GM21528 (cell line): Measurements from ENCODE around the gene COL20A1.

Experiments
- ATAC-seq: cut with Tn5 transposase; IDR thresholded peaks from one replicate; pipeline ENCODE4 v1.9.1; 2021; ENCODE audit warnings: mild to moderate bottlenecking, moderate library complexity; ENCODE audit not compliant: unreplicated experiment, low FRiP score

COL20A1 gene

DNA sequence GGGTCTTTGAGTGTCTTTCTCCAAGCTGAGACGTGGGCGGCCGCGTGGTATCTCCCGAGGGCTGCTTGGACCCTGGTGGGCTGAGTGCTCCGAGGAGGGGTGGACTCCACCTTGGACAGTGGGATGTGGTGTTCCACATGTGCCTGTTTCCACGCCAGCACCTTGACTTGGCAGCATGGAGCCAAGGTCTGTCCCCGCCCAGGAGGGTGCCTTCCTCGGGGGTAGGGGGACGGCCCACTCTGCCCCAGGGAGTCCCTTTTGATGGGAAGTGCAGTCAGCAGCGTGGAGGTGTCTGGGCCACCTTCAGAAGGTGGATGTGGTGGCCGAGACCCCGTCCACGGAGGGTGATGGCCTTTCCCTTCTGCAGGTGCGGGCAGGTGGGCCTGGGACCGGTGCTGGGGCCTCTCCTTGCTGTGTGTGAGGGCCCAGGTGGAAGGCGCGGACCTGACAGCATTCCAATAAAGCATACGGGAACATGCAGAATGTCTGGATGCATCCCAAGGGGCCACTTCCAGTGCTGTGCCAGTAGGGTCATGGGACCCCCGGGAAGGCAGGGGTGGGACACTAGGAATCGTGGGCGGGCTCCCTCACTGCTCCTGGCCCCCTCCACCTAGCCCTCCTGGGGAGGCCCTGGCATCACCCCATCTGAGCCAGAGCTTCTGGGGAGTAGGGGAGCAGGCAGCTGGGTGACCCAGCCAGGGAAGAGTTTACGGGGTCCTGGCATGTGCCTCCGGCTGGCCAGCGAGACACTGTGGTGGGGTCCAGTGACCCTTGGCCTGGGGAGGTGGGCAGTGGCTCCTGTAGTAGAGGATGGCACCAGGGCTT lies 3.5 kb upstream of the COL20A1 start:
- ATAC-seq: no peak

DNA sequence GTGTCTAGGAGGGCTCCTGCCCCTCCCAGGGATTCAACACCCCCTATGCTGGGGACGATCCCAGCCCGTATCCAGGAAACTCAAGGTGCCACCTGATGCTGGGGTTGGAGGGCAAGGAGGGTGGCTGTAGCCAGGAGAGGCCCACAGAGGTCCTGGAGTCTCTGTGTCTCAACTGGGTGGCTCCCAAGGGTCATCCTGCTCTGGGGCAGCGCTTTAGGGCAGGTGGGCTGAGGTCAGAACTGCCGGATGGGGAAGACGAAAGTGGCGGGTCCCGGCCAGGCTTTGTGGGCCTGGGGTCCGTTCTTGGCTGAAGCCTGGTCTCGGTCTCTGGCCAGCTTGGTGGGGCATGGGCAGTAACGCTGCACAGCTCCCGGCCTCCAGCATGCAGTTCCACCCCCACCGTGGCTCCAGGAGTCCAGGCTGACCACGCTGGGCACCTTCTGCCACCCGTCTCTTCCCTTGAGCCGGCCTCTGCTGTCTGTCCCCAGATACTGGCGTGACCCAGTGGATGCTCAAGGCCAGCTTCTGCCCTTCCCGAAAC lies 2.8 kb upstream of the COL20A1 start:
- ATAC-seq: no peak

DNA sequence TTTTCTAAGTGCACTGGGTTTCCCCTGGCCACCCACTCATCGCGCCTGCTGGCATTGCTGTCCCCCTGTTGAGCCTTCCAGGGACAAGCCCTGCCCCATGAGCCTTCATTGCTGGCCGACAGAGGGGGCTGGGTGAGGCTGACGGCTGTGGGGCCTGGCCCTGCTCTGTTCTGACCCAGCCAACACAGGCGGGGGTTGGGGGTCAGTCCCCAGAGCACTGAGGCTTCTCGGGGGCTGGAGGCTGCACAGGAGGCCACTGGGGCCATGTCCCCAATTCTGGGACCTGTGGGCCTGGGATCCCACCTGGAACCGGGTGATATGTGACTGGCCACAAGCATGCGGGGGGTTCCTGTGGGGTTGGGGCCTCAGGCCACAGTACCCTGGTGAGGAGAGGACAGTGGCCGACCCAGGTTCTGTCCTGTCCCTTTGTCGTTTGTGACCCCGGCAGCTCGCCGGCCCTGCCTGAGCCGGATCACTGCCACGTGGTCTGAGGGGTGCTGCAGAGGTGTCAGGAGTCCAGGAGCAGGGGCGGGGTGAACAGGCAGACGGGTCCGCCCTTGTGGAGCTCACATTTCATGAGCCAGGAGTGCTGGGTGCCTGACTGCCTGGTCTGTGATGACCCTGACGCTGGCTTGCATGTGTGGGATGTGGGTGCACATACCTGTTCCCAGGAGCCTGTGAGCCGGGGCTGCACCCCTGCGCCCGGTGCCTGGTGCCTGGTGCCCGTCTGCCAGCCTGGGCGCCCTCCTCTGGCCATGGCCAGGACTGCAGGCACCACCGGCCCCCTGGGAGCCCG lies 2.1 kb upstream of the COL20A1 start:
- no peak for ATAC-seq

DNA sequence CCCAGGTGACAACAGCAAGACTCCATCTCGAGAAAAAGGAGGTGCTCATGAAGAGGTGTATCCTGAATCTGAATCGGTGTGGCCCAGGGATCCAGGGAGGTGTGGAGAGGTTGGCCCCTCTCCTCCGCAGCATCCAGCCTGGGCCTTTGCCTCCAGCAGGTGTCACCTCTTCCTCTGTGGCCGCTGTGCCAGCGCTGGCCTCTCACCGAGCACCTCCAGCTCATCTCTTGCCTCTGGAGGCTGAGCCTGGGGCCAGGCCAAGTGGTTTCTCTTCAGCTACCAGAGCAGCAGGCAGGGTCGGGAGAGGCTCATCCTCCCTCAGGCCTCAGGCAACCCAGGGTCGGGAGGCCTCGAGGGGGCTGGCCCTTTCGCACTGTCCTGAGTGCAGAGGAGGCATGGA lies 1.2 kb upstream of the COL20A1 start:
- ATAC-seq: no peak

DNA sequence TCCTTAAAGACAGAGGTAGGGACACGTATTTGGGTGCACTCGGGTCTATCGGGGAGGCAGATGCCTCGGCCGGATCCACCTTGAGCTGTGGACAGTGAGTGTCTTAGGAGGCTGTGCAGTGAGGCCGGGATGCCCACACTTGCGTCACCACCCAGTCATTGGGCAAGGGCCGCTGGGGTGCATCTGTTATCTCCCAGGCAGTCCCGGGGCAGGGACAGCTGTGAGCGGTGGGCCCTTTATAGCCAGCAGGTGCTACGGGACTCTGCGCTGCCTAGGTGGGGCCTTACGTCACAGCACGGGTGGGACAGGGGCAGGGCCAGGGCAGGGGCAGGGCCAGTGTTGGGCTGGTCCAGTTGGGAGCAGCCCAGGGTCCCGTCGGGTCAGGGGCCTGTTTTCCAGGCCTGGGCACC lies 689 bp upstream of the COL20A1 start:
- no peak for ATAC-seq

DNA sequence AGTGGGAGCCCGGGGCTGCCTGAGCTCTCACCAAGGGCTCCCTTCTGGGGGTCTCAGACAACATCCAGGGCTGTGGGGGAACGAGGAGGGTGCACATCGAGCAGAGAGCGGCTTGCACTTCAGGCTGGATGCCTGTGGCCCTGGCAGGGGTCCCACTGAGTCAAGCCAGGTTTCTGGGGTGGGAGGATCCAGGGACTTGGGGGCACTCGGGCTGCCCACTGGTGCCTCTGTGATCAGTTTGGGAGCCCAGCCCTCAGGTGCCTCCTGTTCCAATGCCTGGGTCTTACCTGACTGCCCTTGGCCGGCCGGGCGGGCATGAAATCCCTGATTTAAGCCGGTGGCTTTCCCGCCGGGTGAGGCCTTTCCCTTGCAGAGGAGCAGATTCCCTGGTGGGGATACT lies 470 bp downstream of the COL20A1 start:
- no peak for ATAC-seq

DNA sequence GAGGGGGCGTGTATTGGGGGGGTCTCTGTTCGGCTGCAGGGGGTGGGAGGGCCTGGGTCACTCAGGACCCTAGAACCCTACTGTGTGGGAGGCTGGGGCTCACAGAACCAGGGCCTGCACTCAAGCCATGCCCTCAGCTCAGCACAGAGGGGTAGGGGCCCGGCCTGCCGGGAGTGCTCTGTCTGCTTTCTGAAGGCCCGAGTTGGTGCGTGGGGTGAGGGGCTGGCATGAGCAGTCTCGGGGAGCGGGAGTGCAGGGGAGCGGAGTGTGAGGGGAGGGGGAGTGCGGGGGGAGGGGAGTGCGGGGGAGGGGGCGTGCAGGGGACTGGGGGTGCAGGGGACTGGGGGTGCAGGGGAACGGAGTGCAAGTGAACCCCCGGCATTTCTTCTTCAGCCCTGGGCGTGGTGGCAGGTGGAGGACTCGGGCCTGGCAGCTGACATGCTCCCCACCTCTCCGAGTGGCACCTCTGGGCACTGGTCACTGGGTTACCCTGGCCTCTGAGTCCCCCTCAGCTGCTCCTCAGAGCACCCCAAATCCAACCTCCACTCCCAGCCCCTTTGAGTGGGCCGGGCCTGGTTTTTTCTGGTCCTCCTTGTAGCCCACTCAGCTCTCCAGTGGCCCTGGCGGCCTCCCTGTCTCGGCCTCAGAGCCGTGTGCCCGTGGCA lies 1.0 kb downstream of the COL20A1 start:
- no peak for ATAC-seq

DNA sequence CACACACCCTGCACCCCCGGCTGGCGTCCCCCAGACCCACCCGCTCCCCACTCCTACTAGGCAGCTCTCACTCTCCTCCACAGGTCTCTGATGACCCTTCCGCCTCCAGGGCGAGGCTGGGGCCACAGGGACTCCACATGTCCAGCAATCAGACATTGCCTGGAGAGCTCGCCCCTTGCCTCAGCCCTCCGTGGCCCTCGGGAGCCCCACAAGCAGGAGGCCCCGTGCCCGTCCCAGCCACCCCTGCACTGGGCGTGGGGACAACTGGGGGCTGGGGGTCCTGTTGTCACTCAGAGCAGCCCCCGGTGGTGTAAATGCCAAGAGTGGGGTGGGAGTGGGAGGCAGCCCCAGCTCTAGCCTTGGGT lies 1.5 kb downstream of the COL20A1 start:
- ATAC-seq: no peak

DNA sequence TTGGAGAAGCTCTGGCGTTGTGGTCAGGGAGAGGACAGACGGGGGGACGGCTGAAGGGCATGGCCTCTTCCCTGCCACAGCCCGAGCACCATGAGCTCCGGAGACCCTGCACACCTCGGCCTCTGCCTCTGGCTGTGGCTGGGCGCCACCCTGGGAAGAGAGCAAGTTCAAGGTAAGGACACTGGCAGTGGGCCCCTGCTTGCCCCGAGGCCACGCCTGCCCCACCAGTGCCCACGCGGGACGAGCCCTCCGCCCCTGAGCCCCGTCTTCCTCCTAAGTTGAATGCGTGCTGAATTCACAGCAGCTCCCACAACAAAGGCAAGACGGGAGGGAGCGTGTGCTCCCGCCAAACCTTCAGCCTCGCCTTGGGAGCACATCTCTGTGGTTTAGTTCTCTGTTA lies 2.0 kb downstream of the COL20A1 start:
- ATAC-seq: no peak

DNA sequence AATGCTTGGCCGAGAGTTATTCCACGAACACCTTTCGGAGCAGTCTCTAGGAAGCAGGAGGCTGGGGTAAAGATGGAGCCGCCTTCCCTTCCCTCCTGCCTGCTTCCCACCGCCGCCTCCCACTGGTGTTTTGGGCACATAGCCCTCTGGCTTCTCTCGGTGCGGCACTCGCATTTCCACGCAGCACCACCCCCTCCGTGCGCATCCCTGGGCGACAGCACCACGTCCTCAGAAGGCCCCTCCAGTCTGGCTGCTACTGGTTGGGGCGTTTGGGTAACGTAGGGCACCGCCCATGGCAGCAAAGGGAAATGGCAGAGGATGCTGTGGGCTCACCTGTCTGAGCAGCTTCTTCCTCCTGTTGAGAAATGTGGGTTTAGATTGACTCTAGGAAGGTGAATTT lies 2.4 kb downstream of the COL20A1 start:
- no peak for ATAC-seq

DNA sequence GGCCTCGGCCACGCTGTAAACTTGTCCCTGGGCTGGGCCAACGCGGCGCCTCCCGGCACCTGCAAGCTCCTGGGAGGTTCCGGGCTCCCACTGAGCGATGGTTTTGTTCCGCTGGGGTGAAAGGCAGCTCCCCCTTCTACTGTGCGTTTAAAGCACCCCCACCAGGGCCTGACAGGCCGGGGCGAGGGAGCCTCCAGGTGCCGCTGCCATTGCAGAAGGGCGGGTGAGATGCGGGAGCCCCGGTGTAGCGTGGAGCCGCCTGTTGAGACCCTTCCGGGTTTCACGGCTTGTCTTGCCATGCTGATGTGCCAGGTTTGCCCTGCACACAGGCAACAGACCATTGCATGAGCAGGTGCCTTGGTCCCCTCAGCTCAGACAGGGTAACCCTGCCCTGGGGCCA lies 2.9 kb downstream of the COL20A1 start:
- no peak for ATAC-seq

DNA sequence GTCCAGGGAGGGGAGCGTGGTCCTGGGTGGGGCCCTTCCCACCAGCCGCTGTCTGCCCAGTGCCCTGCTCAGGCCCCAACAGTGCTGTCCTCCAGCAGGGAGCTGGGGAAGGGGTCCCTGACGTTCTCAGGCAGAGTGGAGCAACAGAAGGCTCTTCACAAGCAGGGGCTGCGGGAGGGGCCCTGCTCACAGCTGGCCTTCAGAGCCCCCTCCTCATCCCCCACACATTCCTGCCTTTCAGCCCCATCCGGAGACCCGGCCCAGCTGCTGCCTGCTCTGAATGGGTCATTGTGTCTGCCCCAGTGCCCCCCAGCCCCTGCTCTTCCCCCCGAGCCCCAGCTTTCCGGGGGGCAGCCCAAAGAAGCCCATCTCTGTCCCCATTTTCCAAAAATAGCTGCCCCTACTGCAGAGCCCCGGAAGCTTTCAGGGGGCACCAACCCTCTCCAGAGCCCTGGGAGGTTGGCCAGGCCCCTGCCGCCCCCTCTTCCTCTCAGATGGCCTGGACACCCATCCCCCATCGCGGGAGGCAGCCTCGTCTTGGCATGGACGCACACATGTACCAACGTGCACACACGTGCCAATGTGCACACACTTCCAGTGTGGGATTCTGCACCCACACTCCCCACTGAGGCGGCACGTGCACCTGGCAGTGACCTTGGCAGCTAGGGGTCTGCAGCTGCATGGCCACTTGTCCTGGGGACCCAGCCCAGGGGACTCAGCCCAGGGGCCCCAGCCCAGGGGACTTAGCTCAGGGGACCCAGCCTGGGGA lies 3.7 kb downstream of the COL20A1 start:
- no peak for ATAC-seq

DNA sequence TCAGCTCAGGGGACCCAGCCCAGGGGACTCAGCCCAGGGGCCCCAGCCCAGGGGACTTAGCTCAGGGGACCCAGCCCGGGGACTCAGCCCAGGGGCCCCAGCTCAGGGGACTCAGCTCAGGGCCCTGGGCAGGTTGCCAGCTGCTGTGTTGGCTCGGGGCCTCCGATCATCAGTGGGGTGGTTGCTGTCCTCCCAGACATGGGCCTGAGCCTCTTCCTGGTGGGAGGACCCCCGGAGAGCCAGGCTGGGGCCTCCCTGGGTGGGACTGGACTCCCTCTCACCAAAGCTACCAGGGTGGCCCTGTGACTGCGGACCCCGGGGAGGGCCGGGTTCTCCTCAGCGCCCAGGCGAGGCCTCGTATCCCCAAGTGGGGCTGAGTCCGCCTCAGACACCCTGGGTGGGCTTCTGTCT lies 4.4 kb downstream of the COL20A1 start:
- no peak for ATAC-seq

DNA sequence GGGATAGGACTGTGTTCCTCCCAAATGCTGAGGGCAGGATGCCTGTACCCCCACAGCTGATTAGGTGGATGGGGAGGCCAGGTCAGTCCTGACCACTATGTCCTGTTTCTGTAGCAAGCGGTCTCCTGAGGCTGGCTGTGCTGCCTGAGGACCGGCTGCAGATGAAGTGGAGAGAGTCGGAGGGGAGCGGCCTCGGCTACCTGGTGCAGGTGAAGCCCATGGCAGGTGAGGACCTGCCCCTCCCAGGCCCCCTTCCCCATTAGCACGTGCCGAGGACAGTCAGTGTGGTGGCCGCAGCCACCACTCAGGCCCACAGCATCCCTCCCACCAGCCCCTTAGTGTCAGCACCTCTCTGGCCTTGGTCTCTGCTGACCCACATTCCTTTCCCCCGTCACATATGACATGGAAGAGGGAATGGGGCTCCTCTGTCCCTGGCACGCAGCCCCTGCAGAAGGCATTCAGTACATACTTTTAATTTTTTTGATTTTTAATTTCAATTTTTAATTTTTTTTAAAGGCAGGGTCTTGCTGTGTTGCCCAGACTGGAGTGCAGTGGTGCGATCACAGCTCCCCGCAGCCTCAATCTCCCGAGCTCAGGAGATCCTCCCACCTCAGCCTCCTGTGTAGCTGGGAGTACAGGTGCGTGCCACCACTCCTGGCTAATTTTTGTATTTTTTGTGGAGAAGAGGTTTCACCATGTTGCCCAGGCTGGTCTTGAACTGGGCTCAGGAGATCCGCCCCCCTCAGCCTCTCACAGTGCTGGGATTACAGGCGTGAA lies 5.0 kb downstream of the COL20A1 start:
- no peak for ATAC-seq

DNA sequence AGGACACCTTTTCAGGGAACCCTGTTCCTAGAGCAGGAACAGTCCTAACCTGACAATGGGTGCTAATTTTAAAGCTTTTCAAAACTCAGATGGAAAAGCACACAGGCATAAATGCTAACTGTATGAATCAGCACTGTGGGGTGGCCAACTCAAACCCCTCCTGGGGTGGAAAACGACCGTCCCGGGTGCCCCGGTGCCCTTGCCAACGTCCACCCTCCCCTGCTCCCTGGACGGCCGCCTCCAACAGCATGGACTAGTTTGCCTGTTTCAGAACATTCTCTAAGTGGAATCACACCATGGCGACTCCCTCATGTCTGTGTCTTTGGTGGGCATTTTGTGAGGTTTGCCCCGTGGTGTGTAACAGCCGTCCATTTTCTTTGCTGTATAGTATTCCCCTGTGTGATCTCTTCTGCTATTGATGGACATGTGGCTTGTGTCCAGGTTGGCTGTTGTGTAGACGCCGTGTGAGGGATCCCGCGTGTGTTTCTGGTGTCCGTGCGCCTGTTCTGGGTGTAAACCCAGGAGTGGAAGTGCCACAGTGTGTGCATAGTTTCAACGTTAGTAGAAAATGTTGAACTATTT lies 5.8 kb downstream of the COL20A1 start:
- no peak for ATAC-seq

DNA sequence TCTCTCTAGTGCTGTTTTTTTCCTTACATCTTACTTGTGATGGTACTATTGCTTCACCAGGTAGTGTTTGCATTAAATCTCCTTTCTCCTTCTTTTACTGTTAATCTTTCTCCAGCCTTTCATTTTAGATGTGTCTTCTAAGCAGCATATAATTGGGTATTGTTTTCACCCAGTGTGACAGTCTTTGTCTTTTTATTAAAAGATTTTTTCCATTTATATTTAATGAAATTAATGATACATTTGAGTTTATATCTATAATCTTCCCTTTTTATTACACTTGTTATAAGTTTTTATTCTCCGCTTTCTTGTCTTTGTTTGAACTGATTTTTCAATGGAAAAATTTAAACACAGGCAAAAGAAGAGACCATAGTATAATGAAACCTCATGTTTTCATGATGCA lies 8.7 kb downstream of the COL20A1 start:
- no peak for ATAC-seq

DNA sequence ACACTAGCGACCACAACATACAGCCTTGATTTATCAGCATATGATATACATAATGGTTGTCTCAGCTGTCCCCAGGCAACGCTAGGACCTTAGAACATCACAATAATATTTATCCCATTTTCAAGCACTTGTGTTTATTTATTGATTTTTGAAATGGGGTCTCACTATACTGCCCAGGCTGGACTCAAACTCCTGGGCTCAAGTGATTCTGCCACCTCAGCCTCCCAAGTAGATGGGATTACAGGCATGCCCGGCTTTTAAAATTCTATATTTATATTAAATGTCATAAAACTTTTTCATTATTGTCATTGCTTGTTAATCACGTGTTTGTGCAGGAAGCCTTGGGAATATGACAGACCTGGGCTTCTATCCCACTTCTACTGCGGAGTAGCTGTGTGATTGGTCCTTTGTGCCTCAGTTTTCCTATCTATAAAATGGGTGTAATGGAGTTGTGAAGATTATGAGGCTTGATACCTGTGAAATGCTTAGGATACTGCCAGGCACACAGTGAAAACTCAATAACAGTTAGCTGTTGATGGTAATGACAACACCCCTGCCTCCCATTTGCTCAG lies 10.2 kb downstream of the COL20A1 start:
- ATAC-seq: no peak

DNA sequence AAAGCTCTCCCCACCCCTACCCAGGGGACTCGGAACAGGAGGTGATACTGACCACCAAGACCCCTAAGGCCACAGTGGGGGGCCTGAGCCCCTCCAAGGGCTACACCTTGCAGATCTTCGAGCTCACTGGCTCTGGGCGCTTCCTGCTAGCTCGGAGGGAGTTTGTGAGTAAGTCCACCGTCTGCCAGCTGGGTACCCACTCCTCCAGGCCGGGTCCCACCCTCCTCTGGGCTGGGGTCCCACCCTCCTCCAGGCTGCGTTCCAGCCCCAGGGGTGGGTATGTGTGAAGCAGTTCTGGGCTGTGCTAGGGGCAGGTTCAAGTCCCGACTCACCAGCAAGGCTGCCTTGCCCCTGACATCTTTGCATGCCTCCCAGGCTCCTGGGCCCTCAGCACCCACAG lies 12.4 kb downstream of the COL20A1 start:
- ATAC-seq: no peak
